ENCODE results near the gene ARMH4. TPM values are rescaled to one million over a fixed set of nuclear protein-coding genes. Genes with fewer than 3 reads are reported as not detected.
A peak's percentile ranks its signal among the peaks of the same experiment; 100 is the strongest.

Gene ARMH4
- total and polyA plus RNA-seq, 8 donors = 0.40 to 14.3 (median 1.9) TPM; not detected in 1

DNA sequence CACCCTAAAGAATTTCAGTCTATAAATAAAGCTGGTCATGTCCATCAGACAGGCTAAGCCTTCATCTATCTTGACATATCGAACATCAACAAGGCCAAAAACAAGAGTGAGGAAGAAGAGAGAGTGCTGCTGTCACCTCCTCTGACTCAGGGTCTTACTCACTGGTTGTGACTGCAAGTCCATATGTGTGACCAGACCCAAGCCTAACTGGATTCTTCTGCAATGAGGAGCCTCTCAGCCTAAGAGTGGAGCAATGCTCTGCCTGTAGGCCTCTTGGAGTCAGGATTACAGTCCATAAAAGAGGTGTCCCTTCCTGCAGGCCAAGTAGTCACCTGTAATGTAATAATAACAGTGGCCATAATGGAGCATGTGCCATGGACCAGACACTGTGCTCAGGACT is 165.0 kb downstream of the ARMH4 start:
- no peaks in the 10 kb centered on the region for H3K4me1 ChIP-seq
- WGBS, 5 donors = 79 to 97% (median 86%) methylated on average over 1 of the region's 1 CpG
- H3K9me3 ChIP-seq = no peaks in the 10 kb centered on the region
- no peaks in the 10 kb centered on the region for H3K36me3 ChIP-seq
- H3K4me3 ChIP-seq = no peak overlapping the region
- no peak for DNase-seq
- TF ChIP-seq, protein P1, sequence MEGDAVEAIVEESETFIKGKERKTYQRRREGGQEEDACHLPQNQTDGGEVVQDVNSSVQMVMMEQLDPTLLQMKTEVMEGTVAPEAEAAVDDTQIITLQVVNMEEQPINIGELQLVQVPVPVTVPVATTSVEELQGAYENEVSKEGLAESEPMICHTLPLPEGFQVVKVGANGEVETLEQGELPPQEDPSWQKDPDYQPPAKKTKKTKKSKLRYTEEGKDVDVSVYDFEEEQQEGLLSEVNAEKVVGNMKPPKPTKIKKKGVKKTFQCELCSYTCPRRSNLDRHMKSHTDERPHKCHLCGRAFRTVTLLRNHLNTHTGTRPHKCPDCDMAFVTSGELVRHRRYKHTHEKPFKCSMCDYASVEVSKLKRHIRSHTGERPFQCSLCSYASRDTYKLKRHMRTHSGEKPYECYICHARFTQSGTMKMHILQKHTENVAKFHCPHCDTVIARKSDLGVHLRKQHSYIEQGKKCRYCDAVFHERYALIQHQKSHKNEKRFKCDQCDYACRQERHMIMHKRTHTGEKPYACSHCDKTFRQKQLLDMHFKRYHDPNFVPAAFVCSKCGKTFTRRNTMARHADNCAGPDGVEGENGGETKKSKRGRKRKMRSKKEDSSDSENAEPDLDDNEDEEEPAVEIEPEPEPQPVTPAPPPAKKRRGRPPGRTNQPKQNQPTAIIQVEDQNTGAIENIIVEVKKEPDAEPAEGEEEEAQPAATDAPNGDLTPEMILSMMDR (IDR thresholded peaks at IDR 0.05) = no peak
- TF ChIP-seq POLR2AphosphoS5 (IDR thresholded peaks at IDR 0.05) (no peak), POLR2A (IDR thresholded peaks at IDR 0.05) (no peak), EP300 (IDR thresholded peaks at IDR 0.05) (no peak)
- H3K27me3 ChIP-seq = peaks cover 0 to 5% (median 0%) of the 10 kb centered on the region in 3 donors
- intact Hi-C loops (cut with DNase I; ENCODE audit: low total_unique reads) = no loop called here
- no peak overlapping the region for H3K27ac ChIP-seq

DNA sequence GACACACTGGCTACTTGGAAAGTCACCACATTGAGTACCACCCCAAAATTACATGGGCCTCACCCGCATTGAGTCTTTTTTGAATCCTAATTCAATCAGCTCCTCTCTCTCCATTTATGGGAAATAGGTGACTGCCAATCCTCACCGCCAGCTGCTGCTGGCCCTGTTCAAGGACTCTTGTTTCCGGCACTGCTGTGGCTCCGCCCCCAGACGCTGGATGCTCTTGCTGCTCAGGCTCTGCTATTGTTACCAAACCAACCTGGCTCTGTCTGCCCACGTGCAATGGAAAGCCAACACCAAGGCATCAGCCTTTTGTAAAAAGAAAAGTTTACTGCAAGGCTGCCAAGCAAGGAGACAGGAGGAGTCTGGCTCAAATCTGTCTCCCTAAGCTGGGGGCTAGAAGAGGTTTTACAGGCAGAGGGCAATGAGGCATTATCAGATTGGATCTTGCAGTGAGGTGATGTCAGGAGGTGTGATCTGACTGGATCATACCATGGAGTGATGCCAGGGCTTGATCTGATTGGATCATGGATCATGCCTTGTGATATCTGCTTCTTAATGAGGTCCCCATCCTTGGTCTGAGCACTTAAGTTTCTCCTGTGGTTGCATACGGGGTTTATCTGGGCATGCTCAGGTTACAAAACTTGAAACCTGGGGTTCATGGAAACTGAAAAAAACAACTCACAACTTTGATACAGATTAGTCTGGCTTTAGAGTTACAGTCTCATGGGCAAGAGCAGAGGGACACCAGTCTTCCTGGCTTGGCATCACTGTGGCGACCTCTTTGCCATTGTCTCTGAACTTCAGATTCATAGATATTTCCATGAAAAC is 169.0 kb downstream of the ARMH4 start:
- no peaks in the 10 kb centered on the region for H3K36me3 ChIP-seq
- no peak overlapping the region for H3K27ac ChIP-seq
- H3K4me3 ChIP-seq = no peak overlapping the region
- WGBS, 5 donors = 44 to 46% (median 45%) methylated on average over 8 of the region's 8 CpGs
- no peaks in the 10 kb centered on the region for H3K4me1 ChIP-seq
- TF ChIP-seq, protein P1 (IDR thresholded peaks at IDR 0.05) = no peak
- TF ChIP-seq EP300 (IDR thresholded peaks at IDR 0.05) (no peak), POLR2AphosphoS5 (IDR thresholded peaks at IDR 0.05) (no peak), POLR2A (IDR thresholded peaks at IDR 0.05) (no peak)
- peak in 1 of 2 donors; percentile 58 for DNase-seq
- H3K27me3 ChIP-seq = no peaks in the 10 kb centered on the region
- H3K9me3 ChIP-seq = no peaks in the 10 kb centered on the region
- intact Hi-C loops (cut with DNase I; ENCODE audit: low total_unique reads) = no loop called here

- no peaks in the 10 kb centered on the region for H3K36me3 ChIP-seq
- intact Hi-C loops (cut with DNase I; ENCODE audit: low total_unique reads) = no loop called here
- WGBS, 5 donors = 73 to 80% (median 76%) methylated on average over 12 of the region's 12 CpGs
- no peaks in the 10 kb centered on the region for H3K9me3 ChIP-seq
- H3K4me3 ChIP-seq = no peak overlapping the region
- no peaks in the 10 kb centered on the region for H3K4me1 ChIP-seq
- H3K27ac ChIP-seq = no peak overlapping the region
- no peak for DNase-seq
- no peaks in the 10 kb centered on the region for H3K27me3 ChIP-seq
- no peak for TF ChIP-seq POLR2A (IDR thresholded peaks at IDR 0.05)
- no peak for TF ChIP-seq POLR2AphosphoS5 (IDR thresholded peaks at IDR 0.05)
- TF ChIP-seq, protein P1 (IDR thresholded peaks at IDR 0.05) = no peak
- no peak for TF ChIP-seq EP300 (IDR thresholded peaks at IDR 0.05)
Observed at GRCh38 chr14:57981817-57982560, 170.0 kb downstream of the ARMH4 start.

GRCh38 chr14:57979376-57980048 is 172.5 kb downstream of the ARMH4 start:
- H3K9me3 ChIP-seq = no peaks in the 10 kb centered on the region
- no peaks in the 10 kb centered on the region for H3K36me3 ChIP-seq
- H3K27ac ChIP-seq = no peak overlapping the region
- no peak for DNase-seq
- 59 to 66% (median 63%) methylated on average over 4 of the region's 4 CpGs for WGBS, 5 donors
- TF ChIP-seq POLR2A (IDR thresholded peaks at IDR 0.05) (no peak), POLR2AphosphoS5 (IDR thresholded peaks at IDR 0.05) (no peak), EP300 (IDR thresholded peaks at IDR 0.05) (no peak)
- TF ChIP-seq, protein P1 (IDR thresholded peaks at IDR 0.05) = no peak
- intact Hi-C loops (cut with DNase I; ENCODE audit: low total_unique reads) = no loop called here
- H3K4me3 ChIP-seq = no peak overlapping the region
- H3K4me1 ChIP-seq = no peaks in the 10 kb centered on the region
- no peaks in the 10 kb centered on the region for H3K27me3 ChIP-seq

Data from stomach (tissue), 9 donors.